Stimulated activated memory B cell treated with anti-CD40 and anti-IgM and Interleukin-4, amounts not matched to agents 10 μg/mL and 1 μg/mL and 100 μg/mL, for 72 hours (primary cell): ENCODE data around the gene GJD3.

Source experiments
- ATAC-seq: fragments of 150-1000 bp; cut with Tn5 transposase; 2 replicates; pipeline ENCODE4 v1.10.0; 2021
- H3K27ac Mint-ChIP-seq: one replicate; pipeline ENCODE4 v1.8.0; 2022; ENCODE audit warnings: mild to moderate bottlenecking, mixed read lengths
- H3K27me3 Mint-ChIP-seq: one replicate; pipeline ENCODE4 v1.8.0; 2022; ENCODE audit warnings: mixed read lengths
- H3K36me3 Mint-ChIP-seq: one replicate; pipeline ENCODE4 v1.8.0; 2022; ENCODE audit warnings: mixed read lengths
- H3K4me1 Mint-ChIP-seq: one replicate; pipeline ENCODE4 v1.8.0; 2022; ENCODE audit warnings: mixed read lengths
- H3K4me3 Mint-ChIP-seq: one replicate; pipeline ENCODE4 v1.8.0; 2022; ENCODE audit warnings: mild to moderate bottlenecking, moderate library complexity, mixed read lengths
- H3K9me3 Mint-ChIP-seq: one replicate; pipeline ENCODE4 v1.8.0; 2022; ENCODE audit warnings: mixed read lengths

The GJD3 gene

DNA sequence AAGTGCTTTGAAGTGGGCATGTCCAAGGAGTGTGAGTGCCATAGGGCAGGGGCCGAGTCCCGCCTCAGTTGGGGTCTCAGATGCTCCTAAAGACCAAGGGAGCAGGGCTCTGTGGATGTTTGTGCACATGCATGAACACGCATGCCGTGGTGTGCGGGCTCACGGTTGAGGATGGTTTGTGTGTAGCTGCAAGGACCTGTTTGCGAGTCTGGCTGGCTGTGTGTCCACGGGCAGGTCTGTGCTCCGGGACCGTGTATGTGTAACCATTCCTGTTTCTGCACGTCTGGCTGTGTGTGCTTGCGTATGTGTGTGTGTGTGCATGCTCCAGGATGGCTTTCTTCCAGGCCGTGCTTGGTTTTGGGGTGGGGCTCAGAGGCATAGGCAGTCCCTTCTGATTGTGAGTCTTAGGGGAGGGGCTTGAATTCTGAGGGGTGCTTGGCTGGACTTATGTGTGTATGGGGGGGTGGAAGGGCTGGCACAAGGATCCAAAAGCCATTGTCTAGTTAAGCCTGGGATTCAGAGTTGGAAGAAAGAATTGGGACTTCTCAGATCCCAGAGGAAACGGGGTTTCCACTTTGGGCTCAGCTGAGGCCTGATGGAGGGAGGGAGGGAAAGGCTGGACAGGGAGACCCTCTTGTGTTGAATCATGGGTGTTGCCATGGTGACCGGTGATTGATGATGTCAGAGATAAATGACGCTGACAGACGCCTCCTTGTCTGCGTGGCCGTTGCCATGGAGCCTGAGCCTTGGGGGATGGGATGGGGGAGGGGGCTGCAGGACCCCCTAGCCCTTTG is 14.4 kb downstream of the GJD3 start:
- no peak for ATAC-seq
- Mint-ChIP-seq H3K4me3 (no peak overlapping the region), H3K27me3 (no peaks in the 10 kb centered on the region), H3K9me3 (no peaks in the 10 kb centered on the region), H3K4me1 (peaks cover 85% of the 10 kb centered on the region), H3K36me3 (peaks cover 45% of the 10 kb centered on the region), H3K27ac (no peak overlapping the region)

DNA sequence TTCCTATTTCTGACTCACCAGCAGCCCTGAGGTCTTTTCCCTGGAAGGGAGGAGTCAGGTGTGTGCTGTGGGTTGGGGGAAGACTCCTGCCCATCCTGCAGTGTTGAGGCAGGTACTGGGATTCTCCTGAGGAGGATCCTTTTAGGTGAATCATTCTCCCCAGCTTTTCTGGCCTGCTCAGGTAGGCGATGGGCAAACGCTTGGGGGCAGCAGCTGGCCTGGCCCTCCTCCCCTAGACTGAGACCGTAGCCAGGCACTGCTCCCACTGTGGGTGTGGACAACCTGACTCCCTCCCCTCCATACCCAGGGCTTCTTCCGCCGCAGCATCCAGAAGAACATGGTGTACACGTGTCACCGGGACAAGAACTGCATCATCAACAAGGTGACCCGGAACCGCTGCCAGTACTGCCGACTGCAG is 15.1 kb downstream of the GJD3 start:
- Mint-ChIP-seq H3K27me3 (no peaks in the 10 kb centered on the region), H3K9me3 (no peaks in the 10 kb centered on the region), H3K4me1 (peaks cover 85% of the 10 kb centered on the region), H3K36me3 (peaks cover 44% of the 10 kb centered on the region), H3K4me3 (no peak overlapping the region), H3K27ac (peak overlapping the region; percentile 44)
- no peak for ATAC-seq

DNA sequence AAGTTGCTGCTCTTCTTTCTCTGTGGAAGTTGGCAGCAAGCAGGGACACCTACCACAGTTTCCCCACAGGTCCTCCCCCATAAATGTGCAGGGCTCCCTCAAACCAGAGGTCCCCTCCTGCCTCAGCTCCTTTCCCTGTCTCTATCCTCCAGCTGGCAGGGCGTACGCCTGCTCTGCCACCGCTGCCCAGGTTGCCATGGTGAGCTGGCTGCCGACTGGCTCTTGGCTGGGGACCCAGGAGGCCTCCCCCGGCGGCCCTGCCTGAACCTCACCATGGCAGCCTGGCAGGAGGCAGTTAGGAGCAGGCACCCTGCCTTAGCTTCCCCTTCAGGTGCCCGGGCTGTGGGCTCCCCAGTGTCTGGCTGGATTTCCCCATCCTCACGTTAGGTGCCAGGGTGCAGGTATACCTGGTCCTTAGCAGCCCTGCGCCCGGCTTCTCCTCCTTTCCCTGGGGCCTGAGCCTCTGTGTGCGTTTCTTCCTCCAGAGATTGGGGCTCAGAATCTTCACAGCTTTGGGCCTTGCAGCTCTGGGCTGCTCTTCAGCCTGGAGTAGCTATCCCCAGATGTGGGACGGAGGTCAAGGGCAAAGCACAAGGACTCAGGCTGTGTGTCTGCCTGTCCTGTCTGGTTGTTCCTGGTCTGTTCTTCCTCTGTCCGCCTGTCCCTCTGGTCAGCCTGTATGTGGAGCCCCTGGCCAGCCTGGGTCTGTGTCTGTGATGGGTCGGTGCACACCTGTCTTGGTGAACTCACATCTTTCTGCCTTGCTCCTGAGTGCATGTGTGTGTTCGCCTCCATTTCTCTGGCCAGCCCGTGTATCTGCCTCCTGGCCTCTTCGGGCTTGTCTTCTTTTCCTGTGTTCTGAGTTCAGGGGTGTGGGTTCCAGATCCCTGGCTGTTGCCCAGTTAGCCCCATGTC is 15.7 kb downstream of the GJD3 start:
- ATAC-seq, result no peak
- Mint-ChIP-seq H3K27ac (peak overlapping the region; percentile 44), H3K4me1 (peaks cover 86% of the 10 kb centered on the region), H3K36me3 (peaks cover 44% of the 10 kb centered on the region), H3K9me3 (no peaks in the 10 kb centered on the region), H3K27me3 (no peaks in the 10 kb centered on the region), H3K4me3 (no peak overlapping the region)

DNA sequence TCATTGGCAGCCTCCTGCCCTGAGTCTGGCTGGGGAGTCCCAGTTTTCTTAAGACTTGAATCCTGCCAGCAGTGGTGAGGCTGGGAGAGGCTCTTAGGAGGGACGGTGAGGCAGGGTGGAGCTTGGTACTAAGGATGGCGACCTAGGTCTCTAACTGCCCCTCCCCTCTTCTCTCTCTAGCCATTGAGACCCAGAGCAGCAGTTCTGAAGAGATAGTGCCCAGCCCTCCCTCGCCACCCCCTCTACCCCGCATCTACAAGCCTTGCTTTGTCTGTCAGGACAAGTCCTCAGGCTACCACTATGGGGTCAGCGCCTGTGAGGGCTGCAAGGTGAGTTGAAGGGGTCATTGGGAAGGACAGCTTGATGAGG is 16.4 kb downstream of the GJD3 start:
- H3K4me1 Mint-ChIP-seq, result peaks cover 87% of the 10 kb centered on the region
- H3K4me3 Mint-ChIP-seq, result no peak overlapping the region
- no peak for ATAC-seq
- no peaks in the 10 kb centered on the region for H3K27me3 Mint-ChIP-seq
- no peaks in the 10 kb centered on the region for H3K9me3 Mint-ChIP-seq
- peaks cover 44% of the 10 kb centered on the region for H3K36me3 Mint-ChIP-seq
- peak overlapping the region; percentile 44 for H3K27ac Mint-ChIP-seq

DNA sequence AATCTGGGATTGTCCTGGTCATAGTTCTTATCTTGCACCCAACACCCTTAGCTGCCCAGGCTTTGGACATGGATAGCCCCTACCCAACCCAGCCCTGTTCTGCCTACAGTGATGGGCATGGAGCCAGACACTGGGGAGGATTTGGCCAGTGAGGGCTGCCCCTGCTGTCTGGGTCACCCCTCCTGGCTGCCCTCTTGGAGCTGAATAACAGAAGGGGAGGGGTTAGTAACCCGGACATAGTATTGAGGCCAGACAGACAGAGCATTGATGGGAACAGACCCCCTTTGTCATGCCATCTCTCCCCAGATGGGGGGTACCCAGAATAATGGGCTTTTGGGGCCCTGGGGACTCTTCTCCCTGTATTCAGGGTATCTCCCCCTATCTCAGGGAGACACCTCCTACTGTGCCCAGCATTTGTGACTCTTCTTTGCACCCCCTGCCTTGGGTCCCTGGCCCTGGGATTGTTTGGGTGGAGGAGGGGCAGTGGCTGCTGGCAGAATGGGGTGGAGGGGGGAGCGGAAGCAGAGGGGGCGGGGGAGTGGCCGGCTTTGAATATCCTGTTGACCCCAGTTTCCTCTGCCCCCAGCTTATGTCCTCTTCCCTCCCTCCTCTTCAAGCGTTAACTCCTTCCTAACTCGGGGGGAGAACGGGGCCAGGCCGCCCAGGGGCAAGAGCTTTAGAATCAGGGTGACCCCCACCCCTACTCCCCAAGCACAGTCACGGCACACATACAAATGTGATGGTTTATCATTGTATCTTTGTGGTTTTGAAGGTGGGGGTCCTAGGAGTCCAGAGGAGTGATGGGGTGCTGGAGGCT is 17.0 kb downstream of the GJD3 start:
- Mint-ChIP-seq H3K27ac (peak overlapping the region; percentile 44), H3K27me3 (no peaks in the 10 kb centered on the region), H3K4me1 (peaks cover 87% of the 10 kb centered on the region), H3K9me3 (no peaks in the 10 kb centered on the region), H3K4me3 (no peak overlapping the region), H3K36me3 (peaks cover 38% of the 10 kb centered on the region)
- no peak for ATAC-seq

DNA sequence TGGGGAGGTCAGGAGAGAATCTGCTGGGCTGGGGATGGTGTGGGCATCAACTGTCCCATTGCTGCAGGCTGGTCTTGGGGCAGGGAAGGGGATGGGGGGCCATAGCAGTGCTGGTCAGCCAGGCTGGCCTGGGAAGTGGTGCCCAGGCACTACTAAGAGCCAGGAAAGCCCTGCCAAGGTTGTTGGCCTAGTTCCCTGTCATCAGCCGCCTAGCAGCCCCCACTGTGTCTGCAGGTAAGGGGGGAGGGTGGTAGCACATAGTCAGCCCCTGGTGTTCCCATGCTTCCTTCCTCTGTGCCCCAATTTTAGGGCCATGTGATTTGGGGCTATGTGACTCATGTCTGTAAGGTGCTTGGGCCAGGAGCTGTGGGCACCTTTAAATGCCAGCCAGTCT is 17.8 kb downstream of the GJD3 start:
- H3K27me3 Mint-ChIP-seq, result no peaks in the 10 kb centered on the region
- H3K27ac Mint-ChIP-seq, result peak overlapping the region; percentile 44
- H3K36me3 Mint-ChIP-seq, result peaks cover 30% of the 10 kb centered on the region
- H3K4me3 Mint-ChIP-seq, result no peak overlapping the region
- ATAC-seq, result no peak
- H3K4me1 Mint-ChIP-seq, result peaks cover 81% of the 10 kb centered on the region
- no peaks in the 10 kb centered on the region for H3K9me3 Mint-ChIP-seq

DNA sequence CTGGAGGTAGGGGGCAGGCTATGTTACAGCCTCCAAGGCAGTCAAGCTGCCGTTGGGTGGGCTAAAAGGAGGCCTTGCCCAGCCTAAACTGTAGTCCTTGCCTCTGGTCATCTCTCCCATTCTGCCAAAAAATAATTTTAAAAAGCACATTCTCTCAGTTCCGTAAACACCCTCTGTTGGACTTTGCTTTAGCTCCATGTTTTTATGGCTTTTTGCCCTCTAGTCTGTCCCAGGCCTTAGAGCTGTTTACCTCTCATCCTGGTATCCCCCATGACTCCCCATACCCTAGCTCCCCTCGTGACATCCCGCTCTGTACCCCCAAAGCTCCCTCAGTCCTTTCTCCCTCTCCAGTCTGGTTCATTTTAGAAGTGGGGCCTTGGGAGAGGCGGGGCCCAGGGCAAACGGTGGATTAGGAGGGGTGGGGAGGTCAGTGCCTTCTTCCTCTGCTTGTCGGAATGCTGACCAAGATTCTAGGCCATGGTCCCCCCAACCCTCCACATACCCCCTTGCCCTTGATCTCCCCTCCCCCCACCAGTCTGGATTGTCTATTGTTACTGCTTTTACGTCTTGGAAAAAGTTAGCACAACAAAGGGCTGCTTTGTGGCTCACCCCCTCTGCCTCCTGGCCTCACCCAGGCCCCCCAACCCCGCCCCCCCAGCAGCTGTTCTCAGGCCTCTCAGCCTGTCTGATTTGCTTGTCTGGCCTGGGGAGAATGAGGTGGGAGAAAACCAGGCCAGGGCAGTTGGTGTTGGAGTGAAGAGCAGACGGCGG is 18.4 kb downstream of the GJD3 start:
- no peak for ATAC-seq

DNA sequence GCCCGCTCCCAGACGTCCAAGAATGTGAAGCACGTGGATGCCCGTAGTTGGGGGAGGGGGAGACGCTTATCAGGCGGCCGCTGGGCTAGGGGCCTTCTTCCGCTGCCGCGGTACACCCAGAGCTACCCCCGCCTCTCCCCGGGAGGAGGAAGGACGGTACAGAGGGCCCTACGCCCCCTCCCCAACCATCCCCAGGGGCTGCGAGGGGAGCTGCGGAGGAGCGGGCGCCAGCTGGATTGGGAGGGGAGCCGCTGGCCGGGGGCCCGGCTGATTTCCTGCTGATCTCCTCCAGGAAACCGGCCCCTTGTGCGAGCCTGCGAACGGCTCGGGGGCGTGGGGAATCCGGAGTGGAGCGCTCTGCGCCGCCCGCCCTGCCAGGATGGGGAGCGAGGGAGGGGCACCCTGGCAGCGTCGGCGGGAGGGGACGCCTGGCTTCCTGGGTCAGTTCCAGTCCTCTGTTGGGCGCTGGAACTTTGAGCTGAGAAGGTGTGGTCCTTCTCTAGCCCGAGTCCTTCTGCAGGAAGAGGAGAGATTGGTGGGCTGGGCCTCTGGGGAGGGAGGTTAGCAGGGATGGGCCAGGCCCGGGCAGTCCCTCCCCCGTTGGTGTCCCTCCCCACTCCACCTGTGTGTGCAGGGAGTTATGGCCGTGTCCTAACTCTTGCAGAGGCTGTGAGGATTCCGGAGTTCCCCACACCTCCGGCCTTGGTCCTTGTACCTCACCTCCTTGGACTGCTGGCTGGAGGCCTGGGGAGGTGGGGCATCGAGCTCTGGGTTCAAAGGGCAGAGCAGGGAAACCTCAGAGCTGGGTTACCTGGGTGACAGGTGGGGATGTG is 19.2 kb downstream of the GJD3 start:
- Mint-ChIP-seq H3K27ac (peak overlapping the region; percentile 44), H3K4me1 (peaks cover 82% of the 10 kb centered on the region), H3K27me3 (no peaks in the 10 kb centered on the region), H3K4me3 (peak overlapping the region; percentile 50), H3K36me3 (peaks cover 22% of the 10 kb centered on the region), H3K9me3 (no peaks in the 10 kb centered on the region)
- ATAC-seq, result no peak

More for the DNA sequence above, 18.4 kb downstream of the GJD3 start:
- Mint-ChIP-seq H3K4me1 (peaks cover 77% of the 10 kb centered on the region), H3K27me3 (no peaks in the 10 kb centered on the region), H3K27ac (peak overlapping the region; percentile 44), H3K4me3 (no peak overlapping the region), H3K9me3 (no peaks in the 10 kb centered on the region), H3K36me3 (peaks cover 24% of the 10 kb centered on the region)

DNA sequence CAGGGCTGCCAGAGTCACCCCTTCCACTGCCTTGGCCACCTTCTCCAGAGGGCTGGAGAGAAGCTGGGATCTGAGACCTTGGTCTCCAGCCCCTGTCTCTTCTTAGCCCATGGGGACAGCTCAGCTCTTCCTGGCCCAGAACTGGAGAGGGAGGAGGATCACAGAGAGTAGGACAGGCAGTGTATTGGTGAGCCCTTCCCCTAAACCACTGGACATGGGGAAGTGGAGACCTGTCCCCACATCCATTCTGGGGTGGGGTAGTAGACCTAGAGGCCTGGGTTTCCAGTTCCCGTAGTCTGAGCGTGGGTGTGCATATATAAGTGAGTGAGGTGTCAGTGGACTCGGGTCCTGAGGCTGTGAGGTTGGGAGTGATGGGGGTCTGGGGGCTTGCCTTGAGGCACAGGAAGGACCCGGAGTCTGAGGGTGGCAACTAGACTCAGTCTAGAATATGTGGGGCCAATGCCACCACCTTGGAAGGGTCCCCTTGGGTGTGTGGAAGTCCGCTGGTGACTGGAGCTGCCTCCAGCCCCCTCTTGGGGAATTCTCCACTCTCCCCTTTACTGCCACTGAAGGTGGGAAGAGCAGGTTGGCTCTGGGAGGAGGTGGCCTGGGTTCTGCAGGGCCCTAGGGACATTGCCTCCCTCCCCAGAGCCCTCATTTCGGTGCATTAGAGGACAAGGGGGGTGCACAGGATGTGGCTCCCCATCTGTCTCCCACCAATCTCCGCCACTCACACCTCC is 19.9 kb downstream of the GJD3 start:
- Mint-ChIP-seq H3K27me3 (no peaks in the 10 kb centered on the region), H3K4me1 (peaks cover 90% of the 10 kb centered on the region), H3K27ac (peak overlapping the region; percentile 44), H3K36me3 (peaks cover 23% of the 10 kb centered on the region), H3K4me3 (peak overlapping the region; percentile 50), H3K9me3 (no peaks in the 10 kb centered on the region)
- no peak for ATAC-seq

DNA sequence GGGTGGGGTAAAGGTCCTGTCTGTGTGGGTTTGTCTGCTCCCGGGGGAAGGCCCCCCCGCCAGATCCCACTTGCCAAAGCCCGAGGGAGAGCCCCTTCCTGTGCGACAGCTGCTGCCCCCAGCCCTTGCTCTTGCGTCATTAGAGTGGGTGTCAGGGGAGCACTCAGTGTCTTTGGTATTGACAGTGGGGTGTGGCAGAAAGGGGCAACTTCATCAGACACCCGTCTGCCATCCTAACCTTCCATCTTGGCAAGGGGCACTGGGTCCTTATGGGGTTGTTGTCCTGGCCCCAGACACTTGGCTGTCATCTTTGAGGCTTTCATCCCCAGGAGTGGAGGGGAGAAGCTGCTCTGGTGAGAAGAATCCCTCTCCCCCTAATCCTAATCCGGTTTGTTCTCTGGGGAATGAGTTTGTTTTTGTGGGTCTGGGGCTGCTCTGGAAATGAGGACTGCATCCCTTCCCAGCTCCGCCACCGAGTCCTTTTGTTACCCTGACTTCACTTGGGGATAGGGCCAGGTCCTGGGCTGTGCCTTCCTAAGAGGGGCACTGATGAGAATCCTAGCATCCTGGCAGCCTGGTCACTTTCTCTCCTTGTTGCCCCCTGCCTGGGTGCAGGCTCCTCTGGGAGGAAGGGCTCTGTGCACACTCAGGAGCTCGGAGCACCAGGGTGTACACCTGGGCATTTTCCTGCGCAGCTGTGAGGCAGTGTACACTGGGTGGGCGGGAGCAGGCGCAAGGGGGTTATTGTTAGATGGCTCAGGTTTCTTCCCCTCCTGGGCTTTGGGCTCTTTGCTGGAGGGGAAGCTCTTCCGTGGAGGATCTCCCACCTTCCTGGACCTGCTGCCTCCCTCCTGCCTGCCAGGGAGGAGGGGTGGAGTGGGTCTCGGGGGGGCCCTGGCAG is 21.1 kb downstream of the GJD3 start:
- no peaks in the 10 kb centered on the region for H3K9me3 Mint-ChIP-seq
- no peak for ATAC-seq
- H3K36me3 Mint-ChIP-seq, result peaks cover 17% of the 10 kb centered on the region
- H3K4me3 Mint-ChIP-seq, result peak overlapping the region; percentile 75
- H3K27me3 Mint-ChIP-seq, result no peaks in the 10 kb centered on the region
- H3K4me1 Mint-ChIP-seq, result peaks cover 88% of the 10 kb centered on the region
- peak overlapping the region; percentile 44 for H3K27ac Mint-ChIP-seq

DNA sequence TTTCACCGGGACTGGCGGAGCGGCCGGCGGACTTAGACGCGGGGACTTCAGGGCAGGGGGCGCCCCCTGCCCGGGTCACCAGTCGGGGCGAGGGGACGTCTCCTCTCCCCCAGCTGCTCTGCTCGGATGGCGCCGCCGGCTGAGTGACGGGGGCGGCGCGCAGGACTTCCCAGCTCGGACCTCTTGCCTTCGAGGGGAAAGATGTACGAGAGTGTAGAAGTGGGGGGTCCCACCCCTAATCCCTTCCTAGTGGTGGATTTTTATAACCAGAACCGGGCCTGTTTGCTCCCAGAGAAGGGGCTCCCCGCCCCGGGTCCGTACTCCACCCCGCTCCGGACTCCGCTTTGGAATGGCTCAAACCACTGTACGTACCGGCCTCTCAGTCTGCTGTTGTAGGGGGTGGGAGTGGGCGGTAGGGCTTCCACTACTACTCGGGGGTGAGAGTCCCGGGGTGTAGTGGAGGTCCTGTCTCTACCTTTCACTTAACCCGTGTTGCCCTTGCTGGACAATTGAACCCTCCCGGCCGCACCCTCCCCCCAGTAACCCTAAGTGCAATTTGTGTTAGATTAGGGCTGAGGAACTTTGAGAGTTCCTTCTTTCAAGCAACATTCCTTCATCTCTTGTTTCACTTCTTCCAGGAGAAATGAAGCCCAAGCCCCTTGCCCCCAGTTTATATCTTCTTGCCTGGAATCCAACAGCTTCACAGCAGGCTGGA is 21.9 kb downstream of the GJD3 start:
- Mint-ChIP-seq H3K4me1 (peaks cover 87% of the 10 kb centered on the region), H3K27ac (peak overlapping the region; percentile 44), H3K36me3 (peaks cover 23% of the 10 kb centered on the region)

More for the DNA sequence above, 21.9 kb downstream of the GJD3 start:
- ATAC-seq, result no peak
- Mint-ChIP-seq H3K9me3 (no peaks in the 10 kb centered on the region), H3K4me3 (peak overlapping the region; percentile 75), H3K27me3 (no peaks in the 10 kb centered on the region)
